Gastrocnemius medialis (tissue), 4 donors: Measurements from ENCODE around the gene TPRG1L.
"Not testable (repeated sequence)": the region's sequence is repeated elsewhere in the genome, so short reads cannot be mapped to it uniquely, and the experiment has no call there.

Experiments
- POLR2A ChIP-seq, 2 donors: fragments of 450-650 bp; IDR thresholded peaks; one replicate each; pipeline ENCODE4 v1.6.1; 2017; ENCODE audit warnings: antibody characterized with exemption in 2 of 2, mild to moderate bottlenecking in 2 of 2, moderate library complexity in 2 of 2
- TF ChIP-seq, protein P1 (sequence below), 5 experiments: fragments of 450-650 bp in 3 of 5; fragments of 200-600 bp in 2 of 5; sonication (generic) in 2 of 5; IDR thresholded peaks in 4 of 5; conservative IDR thresholded peaks in 1 of 5; 1 replicate in 4 of 5; 2 replicates in 1 of 5; pipeline ENCODE4 v1.5.1; 2016 to 2019; ENCODE audit warnings: antibody characterized with exemption in 5 of 5, mild to moderate bottlenecking in 3 of 5, moderate library complexity in 3 of 5

DNA sequence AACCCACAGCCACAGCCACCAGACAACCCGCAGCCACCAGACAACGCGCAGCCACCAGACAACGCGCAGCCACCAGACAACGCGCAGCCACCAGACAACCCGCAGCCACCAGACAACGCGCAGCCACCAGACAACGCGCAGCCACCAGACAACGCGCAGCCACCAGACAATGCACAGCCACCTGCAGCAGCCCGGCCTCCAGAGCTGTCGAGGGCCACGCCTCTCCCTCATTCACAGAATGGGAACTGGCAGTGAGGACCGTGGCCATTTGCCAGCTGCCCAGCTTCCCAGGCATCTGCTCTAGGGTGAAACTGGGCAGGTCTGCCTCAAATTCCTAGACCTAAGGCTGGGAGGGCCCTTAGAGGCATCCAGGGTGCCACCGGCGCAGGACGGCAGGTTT lies 41.1 kb upstream of the TPRG1L start:
- not testable (repeated sequence) for TF ChIP-seq POLR2A (IDR thresholded peaks at IDR 0.05)
- TF ChIP-seq, protein P1, sequence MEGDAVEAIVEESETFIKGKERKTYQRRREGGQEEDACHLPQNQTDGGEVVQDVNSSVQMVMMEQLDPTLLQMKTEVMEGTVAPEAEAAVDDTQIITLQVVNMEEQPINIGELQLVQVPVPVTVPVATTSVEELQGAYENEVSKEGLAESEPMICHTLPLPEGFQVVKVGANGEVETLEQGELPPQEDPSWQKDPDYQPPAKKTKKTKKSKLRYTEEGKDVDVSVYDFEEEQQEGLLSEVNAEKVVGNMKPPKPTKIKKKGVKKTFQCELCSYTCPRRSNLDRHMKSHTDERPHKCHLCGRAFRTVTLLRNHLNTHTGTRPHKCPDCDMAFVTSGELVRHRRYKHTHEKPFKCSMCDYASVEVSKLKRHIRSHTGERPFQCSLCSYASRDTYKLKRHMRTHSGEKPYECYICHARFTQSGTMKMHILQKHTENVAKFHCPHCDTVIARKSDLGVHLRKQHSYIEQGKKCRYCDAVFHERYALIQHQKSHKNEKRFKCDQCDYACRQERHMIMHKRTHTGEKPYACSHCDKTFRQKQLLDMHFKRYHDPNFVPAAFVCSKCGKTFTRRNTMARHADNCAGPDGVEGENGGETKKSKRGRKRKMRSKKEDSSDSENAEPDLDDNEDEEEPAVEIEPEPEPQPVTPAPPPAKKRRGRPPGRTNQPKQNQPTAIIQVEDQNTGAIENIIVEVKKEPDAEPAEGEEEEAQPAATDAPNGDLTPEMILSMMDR (IDR thresholded peaks at IDR 0.05 in 4 of 5, conservative IDR thresholded peaks at IDR 0.05 in 1 of 5) = not testable (repeated sequence)
